ENCODE data around the gene RHOXF2. TPM values are rescaled to one million over a fixed set of nuclear protein-coding genes. Genes with fewer than 3 reads are reported as not detected.
A peak's percentile ranks its signal among the peaks of the same experiment; 100 is the strongest.

Gene RHOXF2
- total RNA-seq, 1 donor from 2014 or later: not detected

GRCh38 chrX:120200851-120201250 is 42.4 kb downstream of the RHOXF2 start:
- no peak for DNase-seq (ENCODE audit: low spot score)

GRCh38 chrX:120205816-120206753 is 47.7 kb downstream of the RHOXF2 start:
- no peak for DNase-seq (ENCODE audit: low spot score)

GRCh38 chrX:120207009-120207605 is 48.7 kb downstream of the RHOXF2 start:
- no peak for DNase-seq (ENCODE audit: low spot score)

GRCh38 chrX:120213438-120214265 is 55.2 kb downstream of the RHOXF2 start:
- DNase-seq (ENCODE audit: low spot score): peak; percentile 65

Other genes starting within 250 kb of the RHOXF2 start
- gene NKAP, start 214.9 kb upstream of the RHOXF2 start, total RNA-seq: 8.0 TPM
- gene RHOXF2B, start 80.9 kb upstream of the RHOXF2 start, total RNA-seq: not detected
- gene RHOXF1, start 42.7 kb upstream of the RHOXF2 start, total RNA-seq: not detected
- 15.2 TPM for gene ZBTB33, start 92.2 kb downstream of the RHOXF2 start, total RNA-seq
- gene TMEM255A, start 152.8 kb downstream of the RHOXF2 start, total RNA-seq: 2.1 TPM
- not detected for gene ATP1B4, start 203.5 kb downstream of the RHOXF2 start, total RNA-seq